ENCODE data around the gene CRELD2. TPM values are rescaled to one million over a fixed set of nuclear protein-coding genes. Genes with fewer than 3 reads are reported as not detected.
A peak's percentile ranks its signal among the peaks of the same experiment; 100 is the strongest.

The CRELD2 gene
- total and polyA plus RNA-seq, 2 of the 13 experiments (the other 11 are each of a cell fraction or from before 2014, with no cell fraction given): 17.2 to 44.7 TPM

- TF ChIP-seq SMC3 (IDR thresholded peaks at IDR 0.05; ENCODE audit: low read length) (no peak), PAWR (CRISPR knock-in tag; IDR thresholded peaks at IDR 0.05; ENCODE audit: borderline replicate concordance) (no peak), ZBTB20 (CRISPR knock-in tag; IDR thresholded peaks at IDR 0.05; ENCODE audit: borderline replicate concordance, low read depth) (peak; percentile 55; the same call in 1 of the 2 replicates), EP300 (IDR thresholded peaks at IDR 0.05; ENCODE audit: low read depth in 2 of 2, low read length in 2 of 2) (peak; percentile 42 to 87; a peak in 3 of 4 replicates), EP300 (CRISPR knock-in tag; IDR thresholded peaks at IDR 0.05; ENCODE audit: borderline replicate concordance) (peak; percentile 94), ZNF672 (CRISPR knock-in tag; IDR thresholded peaks at IDR 0.05) (no peak), ELF4 (CRISPR knock-in tag; IDR thresholded peaks at IDR 0.05; ENCODE audit: borderline replicate concordance) (no peak), GZF1 (CRISPR knock-in tag; IDR thresholded peaks at IDR 0.05) (0 out of 2 replicates have a peak, but pooled peaks have one; percentile 69), XBP1 (CRISPR knock-in tag; IDR thresholded peaks at IDR 0.05) (0 out of 2 replicates have a peak, but pooled peaks have one; percentile 71), ISX (CRISPR knock-in tag; conservative IDR thresholded peaks at IDR 0.05) (no peak), HCFC1 (IDR thresholded peaks at IDR 0.05; ENCODE audit: low read depth, low read length) (no peak), ZBTB1 (CRISPR knock-in tag; IDR thresholded peaks at IDR 0.05; ENCODE audit: borderline replicate concordance) (no peak), ZNF224 (CRISPR knock-in tag; IDR thresholded peaks at IDR 0.05) (peak; percentile 64; the same call in 1 of the 2 replicates), ZNF329 (CRISPR knock-in tag; IDR thresholded peaks at IDR 0.05; ENCODE audit: low read depth) (no peak), TSC22D2 (CRISPR knock-in tag; IDR thresholded peaks at IDR 0.05; ENCODE audit: borderline replicate concordance) (0 out of 2 replicates have a peak, but pooled peaks have one; percentile 49), ZHX2 (IDR thresholded peaks at IDR 0.05; ENCODE audit: low read depth) (peak; percentile 69), ZHX2 (CRISPR knock-in tag; IDR thresholded peaks at IDR 0.05; ENCODE audit: borderline replicate concordance) (no peak), MAFK (conservative IDR thresholded peaks at IDR 0.05 in 1 of 2, IDR thresholded peaks at IDR 0.05 in 1 of 2; ENCODE audit: low read length in 2 of 2) (peak; percentile 73 to 90), SP2 (CRISPR knock-in tag; IDR thresholded peaks at IDR 0.05) (no peak), LBX2 (CRISPR knock-in tag; IDR thresholded peaks at IDR 0.05; ENCODE audit: borderline replicate concordance) (no peak; the same call in 1 of the 2 replicates), ZMYM4 (CRISPR knock-in tag; IDR thresholded peaks at IDR 0.05) (peak; percentile 44; the same call in 1 of the 2 replicates), NFRKB (IDR thresholded peaks at IDR 0.05) (no peak), ZNF850 (CRISPR knock-in tag; conservative IDR thresholded peaks at IDR 0.05) (no peak), ZFP82 (CRISPR knock-in tag; IDR thresholded peaks at IDR 0.05; ENCODE audit: borderline replicate concordance) (no peak), REXO4 (CRISPR knock-in tag; IDR thresholded peaks at IDR 0.05; ENCODE audit: borderline replicate concordance) (no peak), ZSCAN31 (CRISPR knock-in tag; IDR thresholded peaks at IDR 0.05; ENCODE audit: low read depth) (0 out of 2 replicates have a peak, but pooled peaks have one; percentile 13)
Observed at GRCh38 chr22:49970528-49971231, 52.2 kb downstream of the CRELD2 start (continued).

Measured in HepG2 (cell line).